GM18508 (cell line): Measurements from ENCODE around the gene BMAL2.

ENCODE experiments used
- ATAC-seq: cut with Tn5 transposase; IDR thresholded peaks from one replicate; pipeline ENCODE4 v1.9.1; 2021; ENCODE audit warnings: moderate number of reproducible peaks; ENCODE audit not compliant: insufficient read depth, unreplicated experiment

BMAL2 gene, protein sequence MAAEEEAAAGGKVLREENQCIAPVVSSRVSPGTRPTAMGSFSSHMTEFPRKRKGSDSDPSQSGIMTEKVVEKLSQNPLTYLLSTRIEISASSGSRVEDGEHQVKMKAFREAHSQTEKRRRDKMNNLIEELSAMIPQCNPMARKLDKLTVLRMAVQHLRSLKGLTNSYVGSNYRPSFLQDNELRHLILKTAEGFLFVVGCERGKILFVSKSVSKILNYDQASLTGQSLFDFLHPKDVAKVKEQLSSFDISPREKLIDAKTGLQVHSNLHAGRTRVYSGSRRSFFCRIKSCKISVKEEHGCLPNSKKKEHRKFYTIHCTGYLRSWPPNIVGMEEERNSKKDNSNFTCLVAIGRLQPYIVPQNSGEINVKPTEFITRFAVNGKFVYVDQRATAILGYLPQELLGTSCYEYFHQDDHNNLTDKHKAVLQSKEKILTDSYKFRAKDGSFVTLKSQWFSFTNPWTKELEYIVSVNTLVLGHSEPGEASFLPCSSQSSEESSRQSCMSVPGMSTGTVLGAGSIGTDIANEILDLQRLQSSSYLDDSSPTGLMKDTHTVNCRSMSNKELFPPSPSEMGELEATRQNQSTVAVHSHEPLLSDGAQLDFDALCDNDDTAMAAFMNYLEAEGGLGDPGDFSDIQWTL

DNA sequence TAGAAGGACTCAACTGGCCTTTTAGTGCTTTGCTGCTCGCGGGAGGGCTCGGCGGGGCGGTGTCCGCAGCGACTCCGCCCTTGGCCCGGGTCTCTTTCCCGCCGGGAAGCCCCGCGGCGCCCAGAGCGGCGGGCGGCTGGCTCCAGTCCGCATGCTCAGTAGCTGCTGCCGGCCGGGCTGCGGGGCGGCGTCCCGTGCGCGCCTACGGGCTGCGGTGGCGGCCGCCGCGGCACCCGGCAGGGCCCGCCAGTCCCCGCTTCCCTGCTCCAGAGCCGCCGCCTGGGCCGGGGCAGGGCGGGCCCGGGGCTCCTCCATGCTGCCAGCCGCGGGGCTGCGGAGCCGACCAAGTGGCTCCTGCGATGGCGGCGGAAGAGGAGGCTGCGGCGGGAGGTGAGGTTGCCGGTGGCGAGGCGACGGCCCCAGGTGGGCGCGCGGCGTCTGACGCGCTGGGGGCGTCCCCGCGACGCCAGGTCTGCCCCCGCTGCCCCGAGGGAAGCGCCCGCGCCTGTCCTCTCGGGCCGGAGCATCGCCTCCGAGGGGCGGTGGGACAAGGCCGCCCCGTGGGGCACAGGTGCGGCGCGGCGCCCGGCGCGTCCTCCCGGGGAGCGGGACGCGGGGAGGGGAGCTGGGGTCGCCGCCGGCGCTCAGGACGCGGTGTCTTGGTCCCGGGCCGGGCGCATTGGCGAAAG is at the start of gene BMAL2:
TSS of gene BMAL2 (plus strand) at position 123 of the 689 bp plus-strand sequence. CDS start at position 360, 237 bp downstream.
- ATAC-seq: no peak

DNA sequence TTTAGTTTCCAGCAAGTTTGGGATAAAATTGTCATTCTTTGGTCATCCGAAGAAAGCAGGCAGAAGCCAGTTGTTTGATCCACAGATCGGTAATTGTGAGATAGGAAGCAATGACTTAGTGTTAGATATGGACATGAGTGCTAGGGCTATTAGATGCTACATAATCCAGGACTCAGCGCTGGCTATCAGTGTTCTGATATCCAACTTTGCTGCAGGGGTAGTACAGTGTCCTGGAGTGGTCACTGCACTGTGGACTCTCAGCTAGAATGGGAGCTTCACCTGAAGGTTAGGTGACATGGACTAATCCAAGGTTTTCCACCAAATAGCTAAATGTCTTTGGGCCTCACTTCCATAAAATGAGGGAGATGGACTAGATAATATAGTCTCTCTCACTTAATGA is 48.6 kb upstream of the BMAL2 start:
- no peak for ATAC-seq

DNA sequence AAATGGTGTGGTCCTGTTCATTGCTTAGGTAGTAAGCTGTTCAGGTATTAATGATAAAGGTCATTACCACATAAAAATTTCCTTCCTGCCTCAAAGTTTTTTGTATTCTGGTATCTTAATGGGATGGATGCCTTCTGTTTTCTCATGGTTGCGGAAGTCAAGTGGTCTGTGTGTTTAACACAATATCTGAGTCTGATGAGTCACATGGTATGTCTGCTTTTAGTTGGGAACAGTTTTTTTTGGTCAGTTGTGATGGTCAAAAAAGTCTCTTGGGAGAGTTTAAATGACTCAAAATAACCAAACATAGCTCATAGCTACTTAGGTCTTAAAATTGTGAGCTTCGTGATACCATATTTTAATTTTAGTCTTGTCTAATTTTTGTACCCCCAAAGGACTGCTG is 47.9 kb upstream of the BMAL2 start:
- ATAC-seq: no peak

DNA sequence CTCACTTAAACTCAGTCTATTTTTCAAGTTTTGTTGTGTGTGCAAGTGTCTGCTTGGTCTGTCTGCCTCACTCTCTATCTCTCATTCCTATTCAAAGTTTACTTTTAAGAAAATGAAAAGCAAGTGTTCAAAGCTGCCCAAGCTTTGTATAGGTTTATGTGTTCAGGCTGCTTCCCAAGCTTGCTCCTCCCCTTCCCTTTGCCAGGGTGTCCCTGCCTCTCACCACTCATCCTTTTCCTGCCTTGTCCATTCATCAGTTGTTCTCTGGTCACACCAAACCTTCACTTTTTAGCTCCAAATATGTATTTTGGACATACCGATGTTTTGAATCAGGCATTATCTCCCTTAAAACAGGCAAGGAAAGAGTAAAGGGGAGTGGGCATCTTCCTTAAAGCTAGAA is 47.2 kb upstream of the BMAL2 start:
- no peak for ATAC-seq

DNA sequence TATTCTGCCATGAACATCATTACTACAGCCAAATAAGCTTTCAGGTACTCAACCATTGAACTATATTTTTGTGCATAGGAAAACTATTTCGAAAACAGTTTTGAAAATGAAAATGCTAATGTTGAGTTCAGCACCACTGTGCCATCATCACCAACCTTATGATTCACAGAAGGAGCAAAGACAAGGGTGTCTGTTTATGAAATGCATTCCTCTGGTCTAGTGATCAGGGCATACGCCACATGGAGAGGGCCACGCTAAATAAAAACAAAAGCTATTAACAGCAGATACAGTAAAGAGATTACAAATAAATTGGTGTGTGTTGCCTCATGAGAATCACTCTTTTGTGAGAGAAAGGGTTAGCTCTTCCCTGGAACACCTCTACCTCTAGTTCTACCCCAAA is 43.2 kb upstream of the BMAL2 start:
- ATAC-seq: no peak

DNA sequence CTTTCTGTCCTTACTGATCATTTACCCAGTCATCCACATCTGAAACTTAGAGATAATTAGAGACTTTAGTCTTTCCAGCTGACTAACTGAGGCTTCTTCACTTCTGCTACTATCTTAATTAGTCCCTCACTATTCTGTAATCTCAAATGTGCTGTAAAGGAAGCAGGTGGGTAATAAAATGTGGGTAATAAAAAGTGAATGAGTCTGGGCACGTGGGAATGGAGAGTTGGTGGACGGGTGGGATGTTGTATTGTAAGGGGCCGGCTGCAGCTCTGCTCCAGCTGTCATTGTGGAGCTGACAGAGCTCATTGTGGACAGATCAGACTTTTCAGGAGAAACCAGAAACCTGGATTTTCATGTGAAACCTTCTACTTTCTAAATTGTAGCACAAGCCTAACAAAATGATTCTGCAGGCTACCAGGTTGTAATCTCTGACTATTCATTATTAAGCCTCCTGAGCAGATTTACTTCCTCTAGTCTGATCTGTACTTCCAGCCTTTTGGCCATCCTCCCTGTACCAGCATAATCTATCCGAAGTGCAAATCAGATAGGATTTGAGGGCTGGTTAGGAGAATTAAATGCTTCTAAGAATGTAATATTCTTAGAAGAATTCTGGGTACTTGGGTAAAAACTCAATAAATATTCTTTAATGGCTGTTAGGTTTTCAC is 42.0 kb upstream of the BMAL2 start:
- no peak for ATAC-seq

DNA sequence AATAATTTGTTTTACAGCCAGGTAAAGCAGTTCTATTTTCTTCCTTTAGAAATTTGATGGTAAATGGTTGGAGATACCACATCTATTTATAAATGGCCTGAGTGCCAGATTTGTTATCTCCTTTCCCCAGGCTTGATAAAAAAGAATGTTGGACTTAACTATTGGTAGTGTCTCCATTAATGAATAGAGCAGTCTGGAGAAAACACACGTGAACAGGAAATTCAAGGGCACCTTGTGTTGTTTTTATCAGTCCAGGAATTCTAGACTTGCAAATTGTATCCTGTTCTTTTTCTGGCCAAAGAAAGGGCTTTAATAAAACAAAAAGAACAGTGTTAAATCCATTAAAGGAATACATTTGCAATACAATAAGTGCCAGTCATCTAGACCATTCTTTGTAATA is 40.8 kb upstream of the BMAL2 start:
- no peak for ATAC-seq

DNA sequence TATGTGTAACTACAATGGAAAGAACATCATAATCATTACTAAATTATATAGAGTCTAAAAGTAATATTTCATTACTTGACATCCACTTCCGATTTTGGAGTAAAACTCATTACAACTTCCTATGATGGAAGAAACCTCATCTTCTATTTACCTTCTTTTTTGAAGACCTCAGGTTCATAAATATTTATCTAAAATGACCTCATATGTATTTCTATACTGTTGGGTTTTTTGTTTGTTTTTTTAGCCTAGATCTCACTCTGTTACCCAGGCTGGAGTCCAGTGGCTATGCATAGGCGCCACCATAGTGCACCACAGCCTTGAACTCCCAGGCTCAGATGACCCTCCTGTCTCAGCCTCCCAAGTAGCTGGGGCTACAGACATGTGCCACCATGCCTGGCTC is 39.9 kb upstream of the BMAL2 start:
- ATAC-seq: no peak

DNA sequence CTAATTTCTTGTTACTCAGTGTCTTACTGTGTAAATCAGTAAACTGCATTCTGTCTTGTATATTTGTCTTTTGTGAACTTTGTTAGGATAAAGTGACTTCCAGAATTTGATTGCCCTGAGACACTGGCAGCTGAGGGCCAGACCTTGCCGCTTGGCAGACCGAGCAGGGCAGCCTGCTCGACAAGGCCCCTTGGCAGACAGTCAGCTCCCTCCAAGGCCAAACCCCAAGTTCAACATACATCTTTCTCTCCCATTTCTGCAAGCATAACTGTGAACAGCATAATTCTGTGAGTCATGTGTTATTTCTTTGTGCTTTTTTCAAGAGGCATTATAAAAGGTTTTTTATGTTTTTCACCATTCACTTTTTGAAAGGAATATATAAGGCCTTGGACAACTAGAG is 39.2 kb upstream of the BMAL2 start:
- ATAC-seq: no peak

DNA sequence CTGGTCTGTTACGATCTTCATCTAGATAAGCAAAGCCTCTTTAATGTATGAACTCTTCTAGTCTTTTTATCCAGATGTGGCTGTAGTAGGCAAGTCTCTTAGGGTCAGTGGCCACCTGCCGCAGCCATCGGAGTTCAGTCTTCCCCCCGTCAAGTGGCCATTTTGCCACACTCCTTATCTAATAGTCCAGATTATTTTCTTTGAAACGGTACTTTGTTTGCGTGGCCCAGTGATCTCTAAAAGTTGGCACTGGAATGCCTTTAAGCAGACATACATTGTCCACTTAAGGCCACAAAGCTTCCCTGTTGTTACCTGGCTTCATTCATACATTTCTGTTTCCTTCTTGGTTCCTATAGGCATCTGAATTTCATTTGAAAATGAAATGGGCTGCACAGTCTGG is 36.0 kb upstream of the BMAL2 start:
- ATAC-seq: no peak

DNA sequence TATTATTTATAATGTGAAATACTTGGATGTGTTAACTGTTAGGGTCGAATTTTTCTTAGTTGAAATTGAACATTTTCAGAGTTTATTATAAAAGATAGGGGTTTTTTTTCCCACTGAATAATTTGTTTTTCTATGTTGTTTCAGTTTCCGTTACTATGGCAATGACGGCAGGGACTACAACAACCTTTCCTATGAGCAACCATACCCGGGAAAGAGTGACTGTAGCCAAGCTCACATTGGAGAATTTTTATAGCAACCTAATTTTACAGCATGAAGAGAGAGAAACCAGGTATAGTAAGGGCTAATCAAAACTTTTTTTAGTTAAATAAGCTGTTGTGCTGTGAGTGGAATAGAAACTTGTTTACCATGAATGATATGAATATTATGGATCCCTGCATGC is 35.1 kb upstream of the BMAL2 start:
- no peak for ATAC-seq

DNA sequence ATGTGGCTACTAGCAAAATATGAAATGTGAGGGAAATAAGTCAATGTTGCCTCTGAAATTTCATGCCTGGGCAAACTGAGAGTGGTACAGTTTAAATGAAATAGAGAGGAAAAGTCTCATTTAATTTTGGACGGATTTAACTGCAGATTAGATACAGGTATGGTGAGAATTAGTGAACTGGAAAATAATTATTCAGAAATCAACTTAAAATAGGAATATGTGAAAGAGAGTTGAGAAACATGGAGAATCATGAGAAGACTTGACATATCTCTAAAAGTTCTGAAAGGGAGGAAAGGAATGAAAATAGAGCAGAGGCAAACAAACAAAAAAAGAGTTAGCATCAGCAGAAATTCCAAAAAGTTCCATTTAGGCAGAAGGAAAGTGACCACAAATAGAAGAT is 33.5 kb upstream of the BMAL2 start:
- no peak for ATAC-seq

DNA sequence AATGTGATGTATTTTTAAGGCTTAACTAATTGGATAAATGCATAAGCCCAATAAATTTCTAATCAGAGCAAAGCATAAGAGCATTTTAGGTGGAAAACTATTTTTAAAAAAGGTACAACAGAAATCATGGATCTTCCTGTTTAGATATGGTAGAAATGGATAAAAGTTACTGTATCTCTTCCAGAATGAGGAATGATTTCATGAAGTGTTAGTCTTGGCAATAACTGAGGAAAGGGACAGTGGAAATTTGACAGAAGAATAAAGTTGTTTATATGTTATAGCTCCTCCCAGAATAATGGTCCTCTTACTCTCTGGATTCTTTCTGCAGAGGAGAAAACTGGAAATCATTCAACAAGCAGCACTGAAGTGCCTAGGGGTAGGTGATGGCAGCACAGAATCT is 32.4 kb upstream of the BMAL2 start:
- ATAC-seq: no peak

DNA sequence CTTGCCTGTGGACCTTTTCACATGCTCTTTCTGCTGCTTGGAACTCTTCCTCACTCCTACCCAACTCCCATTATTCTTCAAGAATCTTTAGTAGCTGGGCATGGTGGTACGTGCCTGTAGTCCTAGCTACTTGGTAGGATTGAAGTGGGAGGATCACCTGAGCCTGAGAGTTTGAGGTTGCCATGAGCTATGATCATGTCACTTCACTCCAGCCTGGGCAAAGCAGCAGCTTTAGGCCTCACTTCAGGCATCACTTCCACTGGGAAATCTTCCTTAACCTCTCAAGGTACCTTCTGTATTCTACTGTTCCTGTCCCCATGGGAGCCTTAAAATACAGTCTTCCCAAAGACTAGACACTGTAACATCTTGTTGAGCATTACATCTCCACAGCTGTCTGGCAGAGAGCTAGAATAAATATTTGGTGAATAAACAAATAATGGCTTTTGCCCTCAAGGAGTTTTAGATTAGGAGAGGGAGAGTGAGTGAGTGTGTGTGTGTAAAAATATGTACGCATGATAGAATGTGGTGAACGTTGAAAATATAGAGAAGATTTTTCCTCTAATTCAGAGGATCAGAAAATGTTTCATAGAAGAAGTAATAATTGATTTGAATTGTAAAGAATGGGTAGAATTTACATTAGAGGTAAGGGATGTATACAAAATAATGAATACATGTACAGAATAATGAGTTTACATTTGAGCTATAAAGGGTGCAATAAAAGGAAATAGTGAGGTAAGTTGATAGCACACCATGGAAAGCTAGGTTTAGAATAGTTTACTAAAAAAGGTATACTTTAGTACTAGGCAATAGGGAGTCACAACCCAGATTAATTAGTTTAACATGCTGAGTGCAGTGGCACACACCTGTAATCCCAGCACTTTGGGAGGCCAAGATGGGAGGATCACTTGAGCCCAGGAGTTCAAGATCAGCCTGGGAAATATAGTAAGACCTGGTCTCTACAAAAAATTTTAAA is 29.2 kb upstream of the BMAL2 start:
- ATAC-seq: no peak

DNA sequence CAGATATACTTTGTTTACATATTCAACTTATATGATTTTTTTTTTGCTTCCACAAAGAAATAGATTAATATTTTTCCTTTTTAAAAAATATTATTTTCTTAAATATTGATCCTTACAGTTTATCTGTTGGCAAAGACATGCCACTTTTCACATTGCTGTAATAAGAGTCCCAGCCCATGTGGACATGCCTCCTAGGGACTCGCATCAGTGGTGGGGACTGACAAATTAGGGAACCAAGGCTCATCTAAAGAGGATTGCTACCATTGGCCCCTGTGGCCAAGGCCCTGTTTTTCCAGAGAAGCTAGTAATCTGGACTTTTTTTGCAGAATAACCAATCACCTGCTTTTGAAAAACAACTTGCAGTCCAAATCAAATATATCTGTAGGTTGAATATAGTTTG is 27.8 kb upstream of the BMAL2 start:
- no peak for ATAC-seq

DNA sequence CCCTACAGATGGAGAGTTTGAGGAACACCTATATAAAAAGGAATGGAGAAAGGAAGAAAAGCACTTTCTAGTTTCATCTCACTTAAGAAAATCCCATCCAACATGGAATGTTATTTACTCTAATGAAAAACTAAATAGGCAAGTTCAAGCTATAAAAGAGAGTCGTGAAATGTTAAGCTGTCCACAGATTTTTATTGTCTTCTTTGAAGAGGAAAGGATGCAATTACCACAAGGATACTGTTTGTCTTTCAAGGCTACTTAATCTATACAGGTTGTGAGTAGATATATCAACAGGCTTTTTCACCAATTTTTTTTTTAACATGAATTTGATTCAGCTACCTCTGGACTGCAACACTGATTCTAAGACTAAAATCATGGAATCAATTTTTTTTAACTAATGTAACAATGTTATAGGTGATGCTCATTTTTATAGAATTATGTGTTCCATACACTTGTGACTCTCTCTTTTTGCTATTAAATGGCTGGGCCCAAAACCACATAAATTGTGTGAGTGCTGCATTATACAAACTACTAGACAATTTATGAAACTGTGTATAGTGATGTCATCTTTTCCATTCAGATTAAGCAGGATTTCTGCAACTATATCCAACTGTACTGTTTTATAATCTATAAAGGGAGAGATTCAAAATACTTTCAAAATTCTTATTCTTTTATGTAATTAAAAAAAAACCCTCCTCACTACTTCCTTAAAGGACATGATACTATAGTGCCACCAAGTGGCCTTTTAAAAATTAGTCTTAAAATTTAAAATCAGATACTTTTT is 26.8 kb upstream of the BMAL2 start:
- ATAC-seq: no peak

DNA sequence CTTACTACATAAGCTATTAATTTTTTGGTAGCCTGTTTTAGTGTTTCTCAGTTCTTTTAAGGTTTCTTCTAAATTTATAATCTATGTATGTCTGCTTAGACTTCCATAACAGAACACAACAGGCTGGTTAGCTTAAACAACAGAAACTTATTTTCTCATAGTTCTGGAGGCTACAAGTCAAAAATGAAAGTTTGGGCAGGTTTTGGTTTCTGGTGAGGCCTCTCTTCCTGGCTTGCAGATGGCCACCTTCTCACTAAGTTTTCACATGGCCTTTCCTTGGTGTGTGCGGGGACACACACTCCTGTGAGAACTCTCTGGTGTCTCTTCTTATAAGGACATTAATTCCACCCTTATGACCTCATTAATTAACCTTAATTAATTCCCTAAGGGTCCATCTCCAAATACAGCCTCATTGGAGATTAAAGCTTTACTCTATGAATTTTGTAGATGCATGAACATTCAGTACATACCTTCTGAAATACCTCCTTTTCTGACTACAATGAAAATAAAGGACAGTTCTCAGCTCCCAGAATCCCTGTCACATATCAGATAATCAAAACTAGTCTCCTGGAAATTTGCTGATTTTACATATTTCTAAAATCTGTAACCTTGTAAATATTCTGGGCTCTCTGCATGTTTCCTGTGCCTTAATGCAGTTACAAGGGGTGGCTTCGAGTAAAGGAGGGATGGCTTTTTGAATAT is 23.2 kb upstream of the BMAL2 start:
- no peak for ATAC-seq

DNA sequence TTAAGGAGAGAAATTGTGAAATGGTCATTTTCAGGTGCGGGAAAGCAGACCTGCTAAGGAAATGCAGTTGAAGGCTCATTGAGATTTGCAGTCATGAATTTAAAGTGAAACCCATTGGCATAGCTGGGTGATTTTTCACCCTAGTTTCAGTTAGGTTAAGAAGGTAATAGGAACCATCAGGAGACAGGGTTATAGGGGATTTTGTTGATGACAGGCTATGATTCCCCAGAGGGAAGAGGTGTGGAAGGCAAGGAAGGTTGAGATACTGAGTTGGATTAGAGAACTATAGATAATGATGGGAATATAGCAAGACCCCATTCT is 22.7 kb upstream of the BMAL2 start:
- no peak for ATAC-seq

DNA sequence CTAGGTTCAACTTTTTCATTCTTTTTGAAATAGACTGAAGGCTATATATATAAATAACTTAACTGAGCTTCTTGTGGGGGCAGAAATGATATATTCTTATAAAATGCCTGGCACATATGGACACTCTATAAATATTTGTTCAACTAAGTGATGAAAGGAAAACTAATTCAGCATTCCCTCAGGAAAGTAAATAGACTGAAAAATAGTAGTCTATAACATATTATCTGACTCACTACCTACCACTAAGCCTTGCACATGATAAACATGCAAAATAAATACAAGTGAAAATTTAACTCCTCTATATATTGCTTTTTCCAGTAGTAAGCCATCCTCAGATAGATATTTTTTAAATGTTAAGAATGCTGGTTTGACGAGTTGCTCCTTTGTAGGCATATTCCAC is 15.7 kb upstream of the BMAL2 start:
- no peak for ATAC-seq
